ENCODE results near the gene THADA.
"Not testable (repeated sequence)": the region's sequence is repeated elsewhere in the genome, so short reads cannot be mapped to it uniquely, and the experiment has no call there.

THADA gene

DNA sequence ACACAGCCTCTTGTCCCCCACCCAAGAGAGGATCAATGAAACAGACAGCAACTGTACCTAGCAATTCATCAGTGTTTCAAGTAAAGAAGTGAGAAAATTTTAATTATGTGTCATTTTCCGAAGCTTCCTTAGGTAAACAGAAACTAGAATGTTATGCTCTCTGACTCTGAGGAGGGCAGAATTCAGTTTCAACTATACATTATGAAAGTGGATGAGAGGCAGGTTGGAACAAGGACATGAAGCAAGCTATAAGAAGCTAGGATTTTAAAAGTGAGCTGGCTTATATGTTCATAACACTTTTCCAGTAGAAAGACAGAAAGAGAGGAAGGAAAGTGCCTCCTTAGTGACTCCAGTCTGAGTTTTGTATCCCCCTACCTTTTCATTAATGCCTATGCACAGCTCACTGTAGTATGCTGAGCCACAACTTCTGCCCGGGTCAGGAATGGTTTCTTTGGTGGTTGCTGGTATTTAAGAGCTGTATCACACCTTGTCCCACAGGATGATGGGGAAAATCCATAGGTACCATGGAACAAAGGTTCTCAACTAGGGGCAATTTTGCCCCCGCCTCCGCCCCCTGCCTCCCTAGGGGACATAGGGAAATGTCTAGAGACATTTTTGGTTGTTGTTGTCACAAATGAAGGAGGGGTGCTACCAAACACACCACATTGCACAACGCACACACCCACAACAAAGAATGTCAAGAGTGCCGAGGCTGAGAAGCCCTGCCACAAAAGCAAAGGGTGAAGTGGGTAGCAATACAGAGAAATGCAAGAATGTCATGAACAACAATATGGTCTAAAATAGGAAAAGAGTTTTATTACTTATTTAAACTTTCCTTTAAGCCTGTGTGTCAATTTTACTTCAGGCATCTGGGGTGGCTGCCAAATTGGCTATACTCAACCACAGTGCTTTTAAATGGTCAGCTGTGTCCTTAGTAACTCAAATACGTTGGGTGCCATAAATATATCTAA lies 208.5 kb downstream of the THADA start:
- DNase-seq (ENCODE audit: low read depth in 1 of 2, low spot score in 1 of 2), result no peak
- Histone ChIP-seq H3K27ac (replicated peaks) (no peak overlapping the region), H3K27me3 (ENCODE audit: insufficient read depth, poor library complexity, severe bottlenecking) (no peaks in the 10 kb centered on the region), H3K4me3 (replicated peaks; ENCODE audit: insufficient read depth, low read length) (no peak overlapping the region)
- no peak for TF ChIP-seq GABPA (IDR thresholded peaks at IDR 0.05; ENCODE audit: low read depth)
- no peak for TF ChIP-seq POLR2AphosphoS5 (IDR thresholded peaks at IDR 0.05; ENCODE audit: low read depth)
- TF ChIP-seq CTCF (IDR thresholded peaks at IDR 0.05; ENCODE audit: insufficient read depth, low read length), result no peak
- TF ChIP-seq, protein P1, sequence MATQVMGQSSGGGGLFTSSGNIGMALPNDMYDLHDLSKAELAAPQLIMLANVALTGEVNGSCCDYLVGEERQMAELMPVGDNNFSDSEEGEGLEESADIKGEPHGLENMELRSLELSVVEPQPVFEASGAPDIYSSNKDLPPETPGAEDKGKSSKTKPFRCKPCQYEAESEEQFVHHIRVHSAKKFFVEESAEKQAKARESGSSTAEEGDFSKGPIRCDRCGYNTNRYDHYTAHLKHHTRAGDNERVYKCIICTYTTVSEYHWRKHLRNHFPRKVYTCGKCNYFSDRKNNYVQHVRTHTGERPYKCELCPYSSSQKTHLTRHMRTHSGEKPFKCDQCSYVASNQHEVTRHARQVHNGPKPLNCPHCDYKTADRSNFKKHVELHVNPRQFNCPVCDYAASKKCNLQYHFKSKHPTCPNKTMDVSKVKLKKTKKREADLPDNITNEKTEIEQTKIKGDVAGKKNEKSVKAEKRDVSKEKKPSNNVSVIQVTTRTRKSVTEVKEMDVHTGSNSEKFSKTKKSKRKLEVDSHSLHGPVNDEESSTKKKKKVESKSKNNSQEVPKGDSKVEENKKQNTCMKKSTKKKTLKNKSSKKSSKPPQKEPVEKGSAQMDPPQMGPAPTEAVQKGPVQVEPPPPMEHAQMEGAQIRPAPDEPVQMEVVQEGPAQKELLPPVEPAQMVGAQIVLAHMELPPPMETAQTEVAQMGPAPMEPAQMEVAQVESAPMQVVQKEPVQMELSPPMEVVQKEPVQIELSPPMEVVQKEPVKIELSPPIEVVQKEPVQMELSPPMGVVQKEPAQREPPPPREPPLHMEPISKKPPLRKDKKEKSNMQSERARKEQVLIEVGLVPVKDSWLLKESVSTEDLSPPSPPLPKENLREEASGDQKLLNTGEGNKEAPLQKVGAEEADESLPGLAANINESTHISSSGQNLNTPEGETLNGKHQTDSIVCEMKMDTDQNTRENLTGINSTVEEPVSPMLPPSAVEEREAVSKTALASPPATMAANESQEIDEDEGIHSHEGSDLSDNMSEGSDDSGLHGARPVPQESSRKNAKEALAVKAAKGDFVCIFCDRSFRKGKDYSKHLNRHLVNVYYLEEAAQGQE (IDR thresholded peaks at IDR 0.05; ENCODE audit: insufficient replicate concordance, low read depth), result no peak
- no peak for TF ChIP-seq SPI1 (IDR thresholded peaks at IDR 0.05; ENCODE audit: borderline replicate concordance, low read depth)

DNA sequence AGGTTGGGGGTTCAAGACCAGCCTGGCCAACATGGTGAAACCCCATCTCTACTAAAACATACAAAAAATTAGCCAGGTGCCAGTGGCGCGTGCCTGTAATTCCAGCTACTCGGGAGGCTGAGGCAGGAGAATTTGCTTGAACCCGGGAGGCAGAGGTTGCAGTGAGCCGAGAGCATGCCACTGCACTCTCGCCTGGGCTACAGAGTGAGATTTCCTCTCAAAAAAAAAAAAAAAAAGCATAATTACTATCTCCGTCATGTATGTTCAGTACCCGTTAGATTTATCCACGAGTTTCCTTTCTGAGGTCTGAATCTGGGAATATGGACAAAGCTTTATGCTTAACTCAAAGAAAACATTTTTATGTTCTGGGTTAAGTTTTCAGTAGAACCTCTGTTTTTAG lies 209.2 kb downstream of the THADA start:
- not testable (repeated sequence) for H3K4me3 ChIP-seq (replicated peaks; ENCODE audit: insufficient read depth, low read length); DNase-seq (ENCODE audit: low read depth in 1 of 2, low spot score in 1 of 2); H3K27me3 ChIP-seq (ENCODE audit: insufficient read depth, poor library complexity, severe bottlenecking); H3K27ac ChIP-seq (replicated peaks)

GRCh38 chr2:43384143-43384542 lies 211.7 kb downstream of the THADA start:
- Histone ChIP-seq H3K4me3 (replicated peaks; ENCODE audit: insufficient read depth, low read length) (no peak overlapping the region), H3K27ac (replicated peaks) (no peak overlapping the region), H3K27me3 (ENCODE audit: insufficient read depth, poor library complexity, severe bottlenecking) (no peaks in the 10 kb centered on the region)
- TF ChIP-seq SPI1 (IDR thresholded peaks at IDR 0.05; ENCODE audit: borderline replicate concordance, low read depth) (no peak), POLR2AphosphoS5 (IDR thresholded peaks at IDR 0.05; ENCODE audit: low read depth) (no peak), GABPA (IDR thresholded peaks at IDR 0.05; ENCODE audit: low read depth) (no peak), CTCF (IDR thresholded peaks at IDR 0.05; ENCODE audit: insufficient read depth, low read length) (no peak)
- TF ChIP-seq, protein P1 (IDR thresholded peaks at IDR 0.05; ENCODE audit: insufficient replicate concordance, low read depth), result no peak
- DNase-seq (ENCODE audit: low read depth in 1 of 2, low spot score in 1 of 2), result no peak

GRCh38 chr2:43383533-43383932 lies 212.3 kb downstream of the THADA start:
- no peak overlapping the region for H3K4me3 ChIP-seq (replicated peaks; ENCODE audit: insufficient read depth, low read length)
- DNase-seq (ENCODE audit: low read depth in 1 of 2, low spot score in 1 of 2), result no peak

More at GRCh38 chr2:43383533-43383932, 212.3 kb downstream of the THADA start:
- TF ChIP-seq SPI1 (IDR thresholded peaks at IDR 0.05; ENCODE audit: borderline replicate concordance, low read depth) (no peak), GABPA (IDR thresholded peaks at IDR 0.05; ENCODE audit: low read depth) (no peak), CTCF (IDR thresholded peaks at IDR 0.05; ENCODE audit: insufficient read depth, low read length) (no peak), POLR2AphosphoS5 (IDR thresholded peaks at IDR 0.05; ENCODE audit: low read depth) (no peak)
- TF ChIP-seq, protein P1 (IDR thresholded peaks at IDR 0.05; ENCODE audit: insufficient replicate concordance, low read depth), result no peak
- H3K27me3 ChIP-seq (ENCODE audit: insufficient read depth, poor library complexity, severe bottlenecking), result no peaks in the 10 kb centered on the region
- no peak overlapping the region for H3K27ac ChIP-seq (replicated peaks)

All from HL-60 (cell line).